ENCODE data around the gene TOB2.
"Not testable (repeated sequence)": the region's sequence is repeated elsewhere in the genome, so short reads cannot be mapped to it uniquely, and the experiment has no call there.

The TOB2 gene

GRCh38 chr22:41434361-41435003, 12.1 kb downstream of the TOB2 start:
- H3K27me3 ChIP-seq (ENCODE audit: insufficient read depth, low read length); H2AK5ac ChIP-seq (ENCODE audit: low read length); H2BK5ac ChIP-seq (ENCODE audit: low read depth, low read length, poor library complexity); H3K9me3 ChIP-seq (ENCODE audit: insufficient read depth, low read depth, low read length); H4K91ac ChIP-seq (ENCODE audit: low read depth, low read length); H3K4me3 ChIP-seq (ENCODE audit: low read depth, low read length); H3K27ac ChIP-seq (ENCODE audit: low read depth, low read length); H2AFZ ChIP-seq (ENCODE audit: insufficient read depth, low read length, poor library complexity); DNase-seq; H3K18ac ChIP-seq (ENCODE audit: low read length); H2BK120ac ChIP-seq (ENCODE audit: insufficient read depth, low read length, poor library complexity); H3K79me2 ChIP-seq (ENCODE audit: control insufficient read depth, insufficient read depth, low read length, poor library complexity); H4K8ac ChIP-seq (ENCODE audit: low read depth, low read length); H3K4me2 ChIP-seq (ENCODE audit: low read length); H3K9ac ChIP-seq (ENCODE audit: low read length); H2BK12ac ChIP-seq (ENCODE audit: low read length); H3K4me1 ChIP-seq (ENCODE audit: control insufficient read depth in 1 of 2, insufficient read depth in 2 of 2, low read length in 2 of 2); H3K4ac ChIP-seq (ENCODE audit: low read depth, low read length); H3K23ac ChIP-seq (ENCODE audit: low read length); H3K14ac ChIP-seq (ENCODE audit: low read length); H3K79me1 ChIP-seq (ENCODE audit: low read length); H4K12ac ChIP-seq (ENCODE audit: low read depth, low read length): not testable (repeated sequence)
- no CpG with 5 or more reads among the region's 5 CpGs for WGBS (ENCODE audit: extremely low coverage, insufficient coverage, insufficient read length)
- H3K36me3 ChIP-seq (ENCODE audit: control insufficient read depth in 1 of 2, insufficient read depth in 2 of 2, low read length in 2 of 2), result peaks cover 53 to 56% of the 10 kb centered on the region in 2 experiments

GRCh38 chr22:41433480-41433879, 13.1 kb downstream of the TOB2 start:
- not testable (repeated sequence) for H3K79me2 ChIP-seq (ENCODE audit: control insufficient read depth, insufficient read depth, low read length, poor library complexity); H3K27me3 ChIP-seq (ENCODE audit: insufficient read depth, low read length); H3K4me2 ChIP-seq (ENCODE audit: low read length); H3K9me3 ChIP-seq (ENCODE audit: insufficient read depth, low read depth, low read length); H3K18ac ChIP-seq (ENCODE audit: low read length); H2AK5ac ChIP-seq (ENCODE audit: low read length); H2BK120ac ChIP-seq (ENCODE audit: insufficient read depth, low read length, poor library complexity); H2AFZ ChIP-seq (ENCODE audit: insufficient read depth, low read length, poor library complexity); H4K91ac ChIP-seq (ENCODE audit: low read depth, low read length); H3K4me1 ChIP-seq (ENCODE audit: control insufficient read depth in 1 of 2, insufficient read depth in 2 of 2, low read length in 2 of 2); DNase-seq; H2BK5ac ChIP-seq (ENCODE audit: low read depth, low read length, poor library complexity); H3K79me1 ChIP-seq (ENCODE audit: low read length); H3K23ac ChIP-seq (ENCODE audit: low read length); H4K8ac ChIP-seq (ENCODE audit: low read depth, low read length); H3K4ac ChIP-seq (ENCODE audit: low read depth, low read length); H4K12ac ChIP-seq (ENCODE audit: low read depth, low read length); H3K27ac ChIP-seq (ENCODE audit: low read depth, low read length); H3K14ac ChIP-seq (ENCODE audit: low read length); H3K4me3 ChIP-seq (ENCODE audit: low read depth, low read length); H2BK12ac ChIP-seq (ENCODE audit: low read length); H3K9ac ChIP-seq (ENCODE audit: low read length)
- no CpG with 5 or more reads among the region's 1 CpG for WGBS (ENCODE audit: extremely low coverage, insufficient coverage, insufficient read length)
- H3K36me3 ChIP-seq (ENCODE audit: control insufficient read depth in 1 of 2, insufficient read depth in 2 of 2, low read length in 2 of 2), result peaks cover 49 to 51% of the 10 kb centered on the region in 2 experiments

DNA sequence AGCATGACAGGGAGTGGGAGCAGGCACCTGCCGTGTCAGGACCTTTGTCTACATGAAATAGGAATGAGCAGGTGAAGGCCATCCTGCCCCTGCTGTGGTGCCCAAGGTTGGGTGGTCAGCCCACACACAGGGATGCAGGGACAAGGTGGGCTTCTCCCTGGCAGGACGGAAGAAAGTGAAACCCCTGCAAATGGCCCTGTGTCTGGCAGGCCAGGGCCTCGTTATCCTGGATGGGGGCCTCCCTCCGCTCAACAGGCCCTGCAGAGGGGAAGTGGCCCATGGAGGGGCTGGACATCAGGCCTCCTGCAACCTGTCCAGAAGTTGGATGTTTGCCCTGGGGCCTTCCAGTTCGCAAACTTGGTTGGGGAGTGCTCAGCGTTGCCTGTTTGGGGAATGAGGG, 14.9 kb downstream of the TOB2 start:
- no peak overlapping the region for H3K27ac ChIP-seq (ENCODE audit: low read depth, low read length)
- H3K14ac ChIP-seq (ENCODE audit: low read length), result no peak overlapping the region
- no peak overlapping the region for H4K8ac ChIP-seq (ENCODE audit: low read depth, low read length)
- no peak overlapping the region for H2BK120ac ChIP-seq (ENCODE audit: insufficient read depth, low read length, poor library complexity)
- no peak overlapping the region for H3K18ac ChIP-seq (ENCODE audit: low read length)
- H3K4me2 ChIP-seq (ENCODE audit: low read length), result no peak overlapping the region
- H4K12ac ChIP-seq (ENCODE audit: low read depth, low read length), result no peak overlapping the region
- H3K4ac ChIP-seq (ENCODE audit: low read depth, low read length), result no peak overlapping the region
- no peak overlapping the region for H2BK5ac ChIP-seq (ENCODE audit: low read depth, low read length, poor library complexity)
- no peak overlapping the region for H3K9ac ChIP-seq (ENCODE audit: low read length)
- peaks cover 38 to 39% of the 10 kb centered on the region in 2 experiments for H3K36me3 ChIP-seq (ENCODE audit: control insufficient read depth in 1 of 2, insufficient read depth in 2 of 2, low read length in 2 of 2)
- no peaks in the 10 kb centered on the region for H3K27me3 ChIP-seq (ENCODE audit: insufficient read depth, low read length)
- no peaks in the 10 kb centered on the region for H3K9me3 ChIP-seq (ENCODE audit: insufficient read depth, low read depth, low read length)
- no peak overlapping the region for H2AK5ac ChIP-seq (ENCODE audit: low read length)
- H3K79me2 ChIP-seq (ENCODE audit: control insufficient read depth, insufficient read depth, low read length, poor library complexity), result no peaks in the 10 kb centered on the region
- no peaks in the 10 kb centered on the region for H3K4me1 ChIP-seq (ENCODE audit: control insufficient read depth in 1 of 2, insufficient read depth in 2 of 2, low read length in 2 of 2)
- no CpG with 5 or more reads among the region's 6 CpGs for WGBS (ENCODE audit: extremely low coverage, insufficient coverage, insufficient read length)
- H4K91ac ChIP-seq (ENCODE audit: low read depth, low read length), result no peak overlapping the region
- H3K4me3 ChIP-seq (ENCODE audit: low read depth, low read length), result no peak overlapping the region
- H2BK12ac ChIP-seq (ENCODE audit: low read length), result no peak overlapping the region
- no peak for DNase-seq
- no peak overlapping the region for H2AFZ ChIP-seq (ENCODE audit: insufficient read depth, low read length, poor library complexity)
- no peak overlapping the region for H3K23ac ChIP-seq (ENCODE audit: low read length)
- H3K79me1 ChIP-seq (ENCODE audit: low read length), result no peaks in the 10 kb centered on the region

GRCh38 chr22:41429951-41430332, 16.7 kb downstream of the TOB2 start:
- peaks cover 2% of the 10 kb centered on the region for H3K9me3 ChIP-seq (ENCODE audit: insufficient read depth, low read depth, low read length)
- H3K79me1 ChIP-seq (ENCODE audit: low read length), result no peaks in the 10 kb centered on the region
- H3K4me2 ChIP-seq (ENCODE audit: low read length), result no peak overlapping the region
- H3K14ac ChIP-seq (ENCODE audit: low read length), result no peak overlapping the region
- no peak overlapping the region for H4K8ac ChIP-seq (ENCODE audit: low read depth, low read length)
- H2BK5ac ChIP-seq (ENCODE audit: low read depth, low read length, poor library complexity), result no peak overlapping the region
- no peak overlapping the region for H2AK5ac ChIP-seq (ENCODE audit: low read length)
- peaks cover 22 to 23% of the 10 kb centered on the region in 2 experiments for H3K36me3 ChIP-seq (ENCODE audit: control insufficient read depth in 1 of 2, insufficient read depth in 2 of 2, low read length in 2 of 2)
- H3K27me3 ChIP-seq (ENCODE audit: insufficient read depth, low read length), result no peaks in the 10 kb centered on the region
- H2BK120ac ChIP-seq (ENCODE audit: insufficient read depth, low read length, poor library complexity), result no peak overlapping the region
- no peak overlapping the region for H3K4me3 ChIP-seq (ENCODE audit: low read depth, low read length)
- no peak overlapping the region for H3K9ac ChIP-seq (ENCODE audit: low read length)
- no peak overlapping the region for H2BK12ac ChIP-seq (ENCODE audit: low read length)
- no peak overlapping the region for H2AFZ ChIP-seq (ENCODE audit: insufficient read depth, low read length, poor library complexity)
- H3K27ac ChIP-seq (ENCODE audit: low read depth, low read length), result no peak overlapping the region
- H4K12ac ChIP-seq (ENCODE audit: low read depth, low read length), result no peak overlapping the region
- no peak overlapping the region for H3K23ac ChIP-seq (ENCODE audit: low read length)
- WGBS (ENCODE audit: extremely low coverage, insufficient coverage, insufficient read length), result no CpG with 5 or more reads among the region's 8 CpGs
- H3K18ac ChIP-seq (ENCODE audit: low read length), result no peak overlapping the region
- no peak overlapping the region for H4K91ac ChIP-seq (ENCODE audit: low read depth, low read length)
- H3K79me2 ChIP-seq (ENCODE audit: control insufficient read depth, insufficient read depth, low read length, poor library complexity), result no peaks in the 10 kb centered on the region
- no peak overlapping the region for H3K4ac ChIP-seq (ENCODE audit: low read depth, low read length)
- no peaks in the 10 kb centered on the region for H3K4me1 ChIP-seq (ENCODE audit: control insufficient read depth in 1 of 2, insufficient read depth in 2 of 2, low read length in 2 of 2)
- no peak for DNase-seq

Measured in trophoblast cell (in vitro differentiated cells and primary cell).